Measurements from ENCODE around the gene PIK3R5. TPM values are rescaled to one million over a fixed set of nuclear protein-coding genes. Genes with fewer than 3 reads are reported as not detected.
"Not testable (repeated sequence)": the region's sequence is repeated elsewhere in the genome, so short reads cannot be mapped to it uniquely, and the experiment has no call there.

The PIK3R5 gene
- total RNA-seq, 6 donors from 2014 or later, result 22.3 to 175 (median 49.8) TPM

GRCh38 chr17:8985054-8985701 lies 19.7 kb upstream of the PIK3R5 start:
- Histone ChIP-seq H3K27me3 (no peaks in the 10 kb centered on the region), H3K4me3 (no peak overlapping the region), H3K27ac (no peak overlapping the region), H3K4me1 (peaks cover 0 to 4% (median 0%) of the 10 kb centered on the region in 4 donors), H3K9me3 (no peaks in the 10 kb centered on the region), H3K36me3 (no peaks in the 10 kb centered on the region)
- TF ChIP-seq POLR2AphosphoS5 (IDR thresholded peaks at IDR 0.05), result peak in 1 of 2 donors; percentile 17
- no peak for TF ChIP-seq CTCF (IDR thresholded peaks at IDR 0.05)
- TF ChIP-seq POLR2A (IDR thresholded peaks at IDR 0.05), result no peak
- no peak for TF ChIP-seq EP300 (IDR thresholded peaks at IDR 0.05)
- 62 to 64% methylated on average over 4 of the region's 4 CpGs for WGBS, 2 donors
- DNase-seq (no peak), ATAC-seq (ENCODE audit: low FRiP score in 2 of 2) (peak in 1 of 2 donors; percentile 35)

GRCh38 chr17:8984225-8984624 lies 18.7 kb upstream of the PIK3R5 start:
- not testable (repeated sequence) for H3K9me3 ChIP-seq; H3K4me3 ChIP-seq; H3K27me3 ChIP-seq; H3K36me3 ChIP-seq; DNase-seq; H3K4me1 ChIP-seq; H3K27ac ChIP-seq; ATAC-seq (ENCODE audit: low FRiP score in 2 of 2)
- WGBS, 2 donors, result 97 to 98% methylated on average over 5 of the region's 5 CpGs

DNA sequence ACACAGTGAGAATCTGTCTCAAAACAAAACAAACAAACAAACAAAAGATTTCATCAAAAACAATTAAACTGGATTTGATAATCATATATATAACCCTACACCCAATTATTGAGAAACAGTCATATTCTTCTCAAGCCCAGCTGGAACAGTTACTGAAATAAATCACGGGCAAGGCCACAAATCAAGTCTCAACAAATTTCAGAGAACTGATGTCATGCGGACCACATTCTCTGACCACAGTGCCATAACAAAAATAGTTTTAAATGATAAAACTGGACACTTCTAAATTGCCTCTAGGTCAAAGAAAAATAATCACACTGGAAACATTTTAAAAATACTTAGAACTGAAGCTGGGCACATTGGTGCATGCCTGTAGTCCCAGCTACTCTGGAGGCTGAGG lies 15.9 kb upstream of the PIK3R5 start:
- Histone ChIP-seq H3K4me1 (peaks cover 0 to 4% (median 0%) of the 10 kb centered on the region in 4 donors), H3K4me3 (no peak overlapping the region), H3K9me3 (no peaks in the 10 kb centered on the region), H3K27me3 (no peaks in the 10 kb centered on the region), H3K27ac (no peak overlapping the region), H3K36me3 (no peaks in the 10 kb centered on the region)
- DNase-seq (no peak), ATAC-seq (ENCODE audit: low FRiP score in 2 of 2) (no peak)
- TF ChIP-seq POLR2AphosphoS5 (IDR thresholded peaks at IDR 0.05) (no peak), POLR2A (IDR thresholded peaks at IDR 0.05) (no peak), EP300 (IDR thresholded peaks at IDR 0.05) (no peak), CTCF (IDR thresholded peaks at IDR 0.05) (no peak)
- WGBS, 2 donors, result 86 to 89% methylated on average over 2 of the region's 2 CpGs

DNA sequence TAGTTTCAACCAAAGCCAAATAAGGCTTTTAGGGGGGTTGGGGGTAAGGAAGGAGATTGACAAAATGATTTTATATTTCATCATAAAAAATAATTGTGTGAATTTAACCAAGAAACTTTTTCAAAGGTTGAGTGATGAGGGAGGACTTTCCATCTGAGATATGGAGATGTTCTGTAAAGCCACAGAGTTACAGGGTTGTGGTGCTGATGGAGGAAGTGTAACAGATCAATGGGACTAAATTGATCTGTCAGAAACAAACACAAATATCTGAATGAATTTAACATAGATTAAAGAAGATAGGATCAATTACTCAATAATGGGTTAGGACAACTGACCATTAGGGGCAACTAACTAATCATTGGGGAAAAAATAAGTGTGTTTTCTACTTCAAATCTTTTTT lies 14.2 kb upstream of the PIK3R5 start:
- DNase-seq (no peak), ATAC-seq (ENCODE audit: low FRiP score in 2 of 2) (no peak)
- Histone ChIP-seq H3K27ac (no peak overlapping the region), H3K4me3 (no peak overlapping the region), H3K9me3 (no peaks in the 10 kb centered on the region), H3K27me3 (no peaks in the 10 kb centered on the region), H3K36me3 (no peaks in the 10 kb centered on the region), H3K4me1 (no peaks in the 10 kb centered on the region)
- TF ChIP-seq EP300 (IDR thresholded peaks at IDR 0.05) (no peak), CTCF (IDR thresholded peaks at IDR 0.05) (no peak), POLR2A (IDR thresholded peaks at IDR 0.05) (no peak), POLR2AphosphoS5 (IDR thresholded peaks at IDR 0.05) (no peak)

- TF ChIP-seq POLR2AphosphoS5 (IDR thresholded peaks at IDR 0.05) (no peak), POLR2A (IDR thresholded peaks at IDR 0.05) (no peak), EP300 (IDR thresholded peaks at IDR 0.05) (no peak), CTCF (IDR thresholded peaks at IDR 0.05) (no peak)
- H3K4me1 ChIP-seq, result no peaks in the 10 kb centered on the region
- WGBS, 2 donors, result 86 to 100% methylated on average over 1 of the region's 1 CpG
- no peaks in the 10 kb centered on the region for H3K9me3 ChIP-seq
- H3K4me3 ChIP-seq, result no peak overlapping the region
- DNase-seq, result no peak
- H3K27ac ChIP-seq, result no peak overlapping the region
- no peaks in the 10 kb centered on the region for H3K36me3 ChIP-seq
- no peak for ATAC-seq (ENCODE audit: low FRiP score in 2 of 2)
- no peaks in the 10 kb centered on the region for H3K27me3 ChIP-seq
Measured at GRCh38 chr17:8976638-8977037, 11.1 kb upstream of the PIK3R5 start.
